Activated naive CD4-positive, alpha-beta T cell treated with anti-CD3 and anti-CD28 coated beads, Interleukin-2, amount 50 U/mL, for 24 hours (primary cell): ENCODE data around the gene VPS35L.

ENCODE experiments used
- H3K27ac Mint-ChIP-seq: one replicate; pipeline ENCODE4 v1.8.0; 2021; ENCODE audit warnings: mild to moderate bottlenecking, mixed read lengths
- H3K27me3 Mint-ChIP-seq: one replicate; pipeline ENCODE4 v1.8.0; 2021; ENCODE audit warnings: mixed read lengths
- H3K36me3 Mint-ChIP-seq: one replicate; pipeline ENCODE4 v1.8.0; 2021; ENCODE audit warnings: mixed read lengths
- H3K4me1 Mint-ChIP-seq: one replicate; pipeline ENCODE4 v1.8.0; 2021; ENCODE audit warnings: mixed read lengths
- H3K4me3 Mint-ChIP-seq: one replicate; pipeline ENCODE4 v1.8.0; 2021; ENCODE audit warnings: mild to moderate bottlenecking, mixed read lengths
- H3K9me3 Mint-ChIP-seq: one replicate; pipeline ENCODE4 v1.8.0; 2021; ENCODE audit warnings: mixed read lengths

The VPS35L gene

DNA sequence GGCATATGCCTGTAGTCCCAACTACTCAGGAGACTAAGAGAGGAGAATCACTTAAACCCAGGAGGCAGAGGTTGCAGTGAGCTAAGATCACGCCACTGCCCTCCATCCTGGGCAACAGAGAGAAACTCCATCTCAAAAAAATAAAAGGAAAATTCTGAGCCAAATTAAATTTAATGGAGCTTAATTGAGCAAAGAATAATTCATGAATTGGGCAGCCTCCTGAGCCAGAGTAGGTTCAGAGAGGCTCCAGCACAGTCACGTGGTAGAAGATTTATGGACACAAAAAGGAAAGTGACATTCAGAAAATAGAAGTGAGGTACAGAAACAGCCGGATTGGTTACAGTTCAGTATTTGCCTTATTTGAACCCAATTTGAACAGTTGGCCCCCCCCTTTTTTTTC lies 10.9 kb downstream of the VPS35L start:
- Mint-ChIP-seq H3K4me3 (no peak overlapping the region), H3K36me3 (peaks cover 5% of the 10 kb centered on the region), H3K4me1 (peaks cover 6% of the 10 kb centered on the region), H3K9me3 (no peaks in the 10 kb centered on the region), H3K27ac (no peak overlapping the region), H3K27me3 (no peaks in the 10 kb centered on the region)

DNA sequence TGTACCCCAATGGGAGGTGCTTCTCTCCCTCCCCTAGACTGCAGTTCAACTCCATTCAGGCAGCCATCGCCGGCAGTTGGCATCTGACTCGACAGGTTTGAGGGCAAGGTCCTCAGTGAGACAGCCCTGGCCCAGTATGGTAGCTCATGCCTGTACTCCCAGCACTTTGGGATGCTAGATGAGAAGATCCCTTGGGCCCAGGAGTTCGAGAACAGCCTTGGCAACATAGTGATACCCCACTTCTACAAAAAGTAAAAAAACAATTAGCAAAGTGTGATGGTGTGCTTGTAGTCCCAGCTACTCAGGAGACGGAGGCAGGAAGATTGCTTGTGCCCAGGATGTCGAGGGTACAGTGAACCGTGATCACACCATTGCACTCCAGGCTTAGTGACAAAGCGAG lies 12.1 kb downstream of the VPS35L start:
- H3K4me3 Mint-ChIP-seq, result no peak overlapping the region
- H3K4me1 Mint-ChIP-seq, result no peaks in the 10 kb centered on the region
- no peaks in the 10 kb centered on the region for H3K27me3 Mint-ChIP-seq
- no peaks in the 10 kb centered on the region for H3K9me3 Mint-ChIP-seq
- H3K27ac Mint-ChIP-seq, result no peak overlapping the region
- peaks cover 5% of the 10 kb centered on the region for H3K36me3 Mint-ChIP-seq

DNA sequence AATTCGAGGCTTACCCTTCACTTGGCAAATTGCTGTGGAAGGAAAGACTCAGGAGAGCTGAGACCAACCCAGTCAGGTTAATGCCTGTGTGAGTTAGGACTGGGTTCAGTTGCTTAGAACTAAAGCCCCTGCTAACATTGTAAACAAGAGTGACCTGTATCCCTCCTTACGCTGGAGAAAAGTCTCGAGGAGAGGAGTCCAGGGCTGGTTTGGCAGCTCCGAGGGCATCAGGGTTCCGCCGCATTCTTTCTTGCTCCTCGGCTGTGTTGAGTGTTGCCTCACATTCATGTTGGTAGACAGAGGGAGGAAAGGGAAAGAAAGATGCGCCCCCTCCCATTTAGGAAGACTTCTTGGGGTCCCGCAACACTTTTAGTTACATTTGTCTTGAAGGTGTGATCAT lies 18.5 kb downstream of the VPS35L start:
- Mint-ChIP-seq H3K9me3 (no peaks in the 10 kb centered on the region), H3K27ac (no peak overlapping the region), H3K36me3 (peaks cover 16% of the 10 kb centered on the region), H3K27me3 (no peaks in the 10 kb centered on the region), H3K4me1 (no peaks in the 10 kb centered on the region), H3K4me3 (no peak overlapping the region)

DNA sequence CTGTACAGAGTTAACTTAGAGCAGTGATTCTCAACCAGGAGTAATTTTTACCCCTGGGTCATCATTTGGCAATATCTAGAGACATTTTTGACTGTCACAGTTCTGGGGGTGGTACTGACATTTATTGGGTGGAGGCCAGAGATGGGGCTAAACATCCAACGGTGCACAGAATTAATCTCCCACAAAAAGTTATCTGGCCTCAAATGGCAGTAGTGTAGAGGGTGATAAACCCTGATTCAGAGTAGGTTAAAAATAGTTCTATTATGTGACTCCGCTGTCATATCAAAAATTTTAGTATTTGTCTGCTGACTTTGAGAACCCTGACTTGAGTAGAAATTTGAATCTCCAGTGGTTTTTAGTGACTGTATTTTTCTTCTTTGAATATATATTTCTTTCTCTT lies 19.1 kb downstream of the VPS35L start:
- H3K9me3 Mint-ChIP-seq, result no peaks in the 10 kb centered on the region

DNA sequence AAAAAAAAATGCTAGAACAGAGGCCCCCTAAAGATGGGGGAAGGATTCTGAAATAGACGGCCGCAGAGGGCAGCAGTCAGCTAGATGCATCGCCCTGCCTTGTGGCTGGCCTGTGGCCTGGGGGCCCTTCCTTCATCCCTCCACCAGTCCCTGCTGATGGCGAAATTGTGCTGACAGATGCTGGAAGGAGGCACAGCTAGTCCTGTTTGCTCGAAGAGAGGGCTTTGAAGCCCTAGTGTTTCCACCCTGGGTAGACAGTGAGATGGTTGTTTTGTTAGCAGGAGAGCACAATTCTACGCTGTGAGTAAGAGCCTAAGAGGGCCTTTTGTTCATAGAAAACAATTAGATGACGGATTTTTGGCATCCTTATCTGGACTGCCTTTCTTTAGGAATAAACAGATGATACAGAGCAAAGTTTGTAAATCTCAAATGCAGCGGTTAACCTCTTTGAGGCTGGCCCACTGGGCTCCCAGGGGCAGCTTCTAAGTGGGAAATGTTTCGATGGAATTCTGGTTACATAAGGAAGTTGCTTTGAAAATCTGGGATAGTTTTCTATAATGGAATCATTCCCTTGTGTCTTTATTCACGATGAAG lies 23.0 kb downstream of the VPS35L start:
- peaks cover 37% of the 10 kb centered on the region for H3K36me3 Mint-ChIP-seq
- H3K4me3 Mint-ChIP-seq, result no peak overlapping the region
- H3K27me3 Mint-ChIP-seq, result no peaks in the 10 kb centered on the region
- H3K4me1 Mint-ChIP-seq, result no peaks in the 10 kb centered on the region
- no peak overlapping the region for H3K27ac Mint-ChIP-seq
- no peaks in the 10 kb centered on the region for H3K9me3 Mint-ChIP-seq

More for the DNA sequence above, 19.1 kb downstream of the VPS35L start:
- Mint-ChIP-seq H3K27me3 (no peaks in the 10 kb centered on the region), H3K36me3 (peaks cover 18% of the 10 kb centered on the region), H3K4me1 (no peaks in the 10 kb centered on the region), H3K27ac (no peak overlapping the region), H3K4me3 (no peak overlapping the region)

DNA sequence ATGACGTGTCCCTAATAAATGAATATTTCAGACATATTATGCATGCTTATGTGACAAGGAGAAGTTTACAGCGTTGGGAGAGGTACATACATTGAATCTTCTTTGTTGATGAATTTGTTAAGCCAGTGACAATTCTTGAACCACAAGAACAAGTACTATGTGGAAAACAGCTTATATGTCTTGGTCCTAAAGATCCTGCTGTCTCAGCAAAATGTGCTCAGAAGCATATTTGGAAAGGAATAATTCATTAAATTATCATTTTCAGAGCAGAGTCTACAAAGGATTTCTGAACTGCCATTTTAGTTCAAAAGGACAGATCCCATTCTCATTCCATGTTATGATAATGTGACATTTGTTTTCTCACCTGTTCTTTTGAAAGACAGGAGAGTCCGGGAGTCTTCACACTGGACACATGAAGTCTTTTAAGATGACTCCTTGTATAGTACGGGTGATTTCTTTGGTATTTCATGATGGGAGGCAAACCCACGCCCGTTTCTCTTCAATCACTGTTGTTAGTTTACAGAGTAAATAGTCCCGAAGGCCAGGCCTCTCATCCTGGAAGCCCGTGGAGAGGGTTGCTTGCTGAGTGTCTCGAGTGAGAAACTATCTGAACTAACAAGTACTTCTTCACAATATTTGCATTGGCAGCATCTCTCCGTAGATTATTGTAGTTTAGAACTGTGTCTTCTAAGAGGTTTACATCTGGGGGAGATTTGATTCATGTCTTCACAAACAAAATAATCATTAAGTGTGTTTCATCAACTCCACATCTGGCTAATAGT lies 26.7 kb downstream of the VPS35L start:
- Mint-ChIP-seq H3K27me3 (no peaks in the 10 kb centered on the region), H3K36me3 (peaks cover 40% of the 10 kb centered on the region), H3K9me3 (no peaks in the 10 kb centered on the region), H3K4me3 (no peak overlapping the region), H3K4me1 (peaks cover 10% of the 10 kb centered on the region), H3K27ac (no peak overlapping the region)

DNA sequence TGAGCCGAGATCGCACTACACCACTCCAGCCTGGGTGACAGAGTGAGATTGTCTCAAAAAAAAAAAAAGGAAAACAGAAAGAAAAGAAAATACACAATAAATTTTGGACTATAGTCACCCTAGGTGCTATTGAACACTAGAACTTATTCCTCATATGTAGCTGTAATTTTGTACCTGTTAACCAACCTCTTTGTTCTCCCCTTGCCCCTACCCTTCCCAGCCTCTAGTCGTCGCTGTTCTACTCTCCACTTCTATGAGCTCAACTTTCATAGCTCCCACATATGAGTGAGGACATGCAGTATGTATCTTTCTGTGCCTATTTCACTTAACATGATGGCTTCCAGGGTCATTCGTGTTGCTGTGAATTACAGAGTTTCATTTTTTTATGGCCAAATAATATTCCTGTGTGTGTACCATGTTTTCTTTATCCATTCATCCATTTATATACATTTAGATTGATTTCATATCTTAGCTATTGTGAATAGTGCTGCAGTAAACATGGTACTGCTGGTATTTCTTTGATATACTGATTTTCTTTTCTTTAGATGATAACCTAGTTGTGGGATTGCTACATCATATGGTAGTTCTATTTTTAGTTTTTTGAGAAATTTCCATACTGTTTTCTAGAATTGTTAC lies 28.3 kb downstream of the VPS35L start:
- Mint-ChIP-seq H3K9me3 (no peaks in the 10 kb centered on the region), H3K36me3 (peaks cover 40% of the 10 kb centered on the region), H3K27ac (no peak overlapping the region), H3K4me3 (no peak overlapping the region), H3K27me3 (no peaks in the 10 kb centered on the region), H3K4me1 (peaks cover 10% of the 10 kb centered on the region)

DNA sequence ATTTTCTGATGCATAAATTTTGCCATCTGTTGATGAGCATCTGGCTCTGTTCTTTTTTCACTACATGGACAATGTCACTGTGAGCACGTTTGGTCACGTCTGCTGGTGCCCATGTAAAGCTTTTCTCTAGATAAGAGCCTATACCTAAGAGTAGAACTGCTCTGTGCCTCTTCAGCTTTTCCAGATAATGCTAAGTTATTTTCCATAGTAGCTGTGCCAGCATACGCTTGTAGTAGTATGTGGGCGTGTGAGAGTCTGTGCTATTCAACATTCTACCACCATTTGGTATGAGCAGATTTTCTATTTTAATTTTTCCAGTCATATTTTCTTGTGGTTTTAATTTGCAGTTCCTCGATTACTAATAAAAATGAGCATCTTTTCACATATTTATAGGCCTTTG lies 33.2 kb downstream of the VPS35L start:
- H3K4me3 Mint-ChIP-seq, result no peak overlapping the region
- no peak overlapping the region for H3K27ac Mint-ChIP-seq
- peaks cover 15% of the 10 kb centered on the region for H3K4me1 Mint-ChIP-seq
- peaks cover 17% of the 10 kb centered on the region for H3K36me3 Mint-ChIP-seq
- no peaks in the 10 kb centered on the region for H3K27me3 Mint-ChIP-seq
- no peaks in the 10 kb centered on the region for H3K9me3 Mint-ChIP-seq

DNA sequence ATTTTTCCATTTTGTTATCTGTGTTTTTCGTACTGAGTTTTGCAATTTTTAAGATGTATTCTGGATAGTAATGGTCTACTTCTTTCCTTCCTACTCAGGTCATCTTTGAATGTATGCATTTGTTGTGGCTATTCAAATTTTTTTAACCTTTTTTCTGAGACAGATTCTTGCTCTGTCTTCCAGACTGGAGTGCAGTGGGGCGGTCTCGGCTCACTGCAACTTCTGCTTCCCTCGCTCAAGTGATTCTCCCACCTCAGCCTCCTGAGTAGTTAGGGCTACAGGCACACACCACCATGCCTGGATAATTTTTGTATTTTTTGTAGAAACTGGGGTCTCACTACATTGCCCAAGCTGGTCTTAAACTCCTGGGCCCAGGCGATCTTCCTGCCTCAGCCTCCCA lies 33.6 kb downstream of the VPS35L start:
- H3K4me1 Mint-ChIP-seq, result peaks cover 10% of the 10 kb centered on the region
- H3K9me3 Mint-ChIP-seq, result no peaks in the 10 kb centered on the region
- H3K27me3 Mint-ChIP-seq, result no peaks in the 10 kb centered on the region
- no peak overlapping the region for H3K4me3 Mint-ChIP-seq
- no peak overlapping the region for H3K27ac Mint-ChIP-seq
- H3K36me3 Mint-ChIP-seq, result peaks cover 15% of the 10 kb centered on the region

DNA sequence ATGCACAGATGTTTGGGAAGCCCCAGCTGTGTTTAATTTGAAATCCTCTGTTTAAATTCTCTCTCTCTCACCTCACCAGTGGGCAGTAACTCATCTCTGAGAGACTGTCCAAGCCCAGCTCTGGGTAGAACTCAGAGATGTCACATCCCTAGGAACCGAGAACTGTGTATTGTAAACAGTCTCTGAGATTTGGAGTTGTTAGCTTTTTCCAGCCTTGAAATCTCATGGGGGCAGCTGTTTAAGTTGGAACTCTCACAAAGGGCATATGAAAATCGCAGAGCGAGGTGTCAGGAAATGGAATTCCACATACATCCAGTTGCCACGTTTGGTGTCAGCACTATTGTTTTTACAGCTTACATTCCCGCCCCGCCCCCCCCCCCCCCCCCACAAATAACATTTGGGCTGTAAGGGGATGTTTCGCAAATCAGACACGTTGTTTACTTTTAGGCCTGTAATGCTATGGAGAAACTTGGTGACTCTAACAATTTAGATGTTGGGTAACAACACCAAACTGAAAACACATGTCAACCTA lies 34.3 kb downstream of the VPS35L start:
- Mint-ChIP-seq H3K36me3 (peaks cover 16% of the 10 kb centered on the region), H3K4me3 (no peak overlapping the region), H3K27ac (no peak overlapping the region), H3K4me1 (peaks cover 7% of the 10 kb centered on the region), H3K9me3 (no peaks in the 10 kb centered on the region), H3K27me3 (no peaks in the 10 kb centered on the region)

DNA sequence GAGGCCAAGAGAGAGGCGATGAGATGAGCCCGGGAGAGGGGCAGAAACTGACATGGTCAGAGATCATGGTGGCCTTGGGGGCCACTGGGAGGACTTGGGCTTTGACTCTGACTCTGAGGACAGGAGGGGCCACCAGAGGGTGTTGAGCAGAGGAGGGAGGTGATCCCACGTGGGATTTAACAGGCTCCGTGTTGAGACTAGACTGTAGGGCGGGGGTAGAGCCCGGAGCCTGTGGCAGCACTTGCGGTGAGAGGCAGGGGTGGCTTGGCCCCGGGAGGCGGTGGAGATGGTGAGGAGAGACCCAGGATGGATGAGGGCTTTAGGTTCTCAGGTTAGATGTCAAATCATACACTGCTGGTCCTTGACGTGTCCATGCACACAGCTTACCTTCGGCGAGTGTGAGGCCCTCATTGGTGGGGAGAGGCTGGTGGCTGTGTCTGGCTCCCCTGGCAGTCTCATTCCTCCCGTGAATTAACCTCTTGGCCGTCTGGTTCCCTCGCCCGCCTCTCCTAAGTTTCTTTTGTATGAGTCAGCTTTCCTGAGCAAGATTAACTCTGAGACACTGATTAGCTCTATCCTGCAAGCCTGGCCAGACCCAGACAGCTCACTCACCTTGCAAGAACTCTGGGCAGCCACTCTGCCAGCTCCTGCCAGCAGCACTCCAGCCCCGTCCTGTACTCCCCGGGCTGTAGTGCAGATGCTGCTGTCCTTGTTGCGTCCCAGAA lies 39.7 kb downstream of the VPS35L start:
- Mint-ChIP-seq H3K27ac (no peak overlapping the region), H3K27me3 (no peaks in the 10 kb centered on the region), H3K4me3 (no peak overlapping the region), H3K36me3 (peaks cover 4% of the 10 kb centered on the region), H3K9me3 (no peaks in the 10 kb centered on the region), H3K4me1 (no peaks in the 10 kb centered on the region)

DNA sequence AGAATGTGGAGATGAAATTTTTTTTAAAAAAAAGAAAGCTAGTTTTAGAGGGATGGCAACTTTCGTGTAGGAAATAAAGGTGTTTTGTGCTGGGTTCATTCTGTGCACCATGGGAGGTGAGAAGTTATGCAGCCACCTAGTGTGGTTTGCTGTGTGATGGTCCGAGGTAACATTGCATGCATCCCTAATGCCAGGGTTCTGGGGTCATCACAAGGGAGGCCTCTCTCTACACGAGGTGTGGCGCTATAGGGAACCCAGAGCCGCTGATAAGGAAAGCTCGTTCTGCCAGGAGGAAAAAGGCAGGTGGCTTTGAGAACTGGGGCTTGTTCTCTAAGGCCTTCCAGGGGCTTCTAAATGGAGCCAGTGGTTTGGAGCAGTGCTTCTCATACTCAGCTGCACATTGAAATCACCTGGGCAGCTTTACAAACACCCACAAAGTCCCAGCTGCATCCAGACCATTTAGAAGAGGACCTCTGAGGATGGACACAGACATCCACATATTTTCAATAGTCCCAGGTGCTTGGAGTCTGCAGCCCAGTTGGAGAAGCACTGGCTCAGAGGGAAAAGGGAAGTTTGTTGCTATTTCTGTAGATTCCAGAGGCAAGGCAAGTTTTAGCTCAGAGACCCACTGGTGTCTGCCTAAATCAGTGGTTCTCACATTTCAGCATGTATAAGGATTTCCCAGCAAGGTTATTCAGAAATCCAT lies 43.5 kb downstream of the VPS35L start:
- H3K36me3 Mint-ChIP-seq, result peaks cover 3% of the 10 kb centered on the region
- no peak overlapping the region for H3K4me3 Mint-ChIP-seq
- H3K27ac Mint-ChIP-seq, result no peak overlapping the region
- H3K27me3 Mint-ChIP-seq, result no peaks in the 10 kb centered on the region
- H3K9me3 Mint-ChIP-seq, result no peaks in the 10 kb centered on the region
- H3K4me1 Mint-ChIP-seq, result no peaks in the 10 kb centered on the region

DNA sequence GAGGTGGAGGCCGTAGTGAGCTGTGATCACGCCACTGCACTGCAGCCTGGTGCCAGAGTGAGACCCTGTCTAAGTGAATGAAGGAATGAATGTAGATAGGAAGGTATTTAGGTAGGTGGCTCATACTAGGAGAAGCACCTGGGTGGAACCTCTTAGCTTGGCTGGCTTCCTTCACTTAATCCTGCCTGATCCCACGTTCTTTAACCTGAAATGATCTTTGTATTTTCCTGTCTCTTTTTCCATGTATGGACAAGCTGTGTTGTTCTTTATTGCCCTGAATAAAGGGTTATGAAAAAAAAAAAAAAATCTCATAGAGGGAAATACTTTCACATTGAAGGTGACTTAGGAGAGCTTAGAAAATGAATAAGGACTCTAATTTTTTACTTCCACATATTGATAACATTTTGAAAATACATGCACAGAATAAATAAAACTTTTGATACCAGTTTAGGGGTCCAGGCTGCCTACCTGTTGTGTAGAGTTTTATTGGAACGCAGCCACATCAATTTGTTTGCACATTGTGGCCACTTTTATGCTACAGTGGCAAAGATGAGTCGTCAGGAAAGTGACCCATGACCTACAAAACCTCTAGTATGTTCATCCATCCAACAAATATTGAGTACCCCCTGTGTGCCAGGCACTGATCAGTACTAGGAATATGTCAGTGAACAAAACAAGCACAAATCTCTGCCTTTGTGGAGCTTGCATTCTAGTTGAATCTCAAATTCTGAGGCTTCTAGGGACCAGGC lies 44.6 kb downstream of the VPS35L start:
- no peak overlapping the region for H3K27ac Mint-ChIP-seq
- H3K4me3 Mint-ChIP-seq, result no peak overlapping the region
- peaks cover 4% of the 10 kb centered on the region for H3K36me3 Mint-ChIP-seq
- no peaks in the 10 kb centered on the region for H3K27me3 Mint-ChIP-seq
- no peaks in the 10 kb centered on the region for H3K9me3 Mint-ChIP-seq
- H3K4me1 Mint-ChIP-seq, result no peaks in the 10 kb centered on the region

DNA sequence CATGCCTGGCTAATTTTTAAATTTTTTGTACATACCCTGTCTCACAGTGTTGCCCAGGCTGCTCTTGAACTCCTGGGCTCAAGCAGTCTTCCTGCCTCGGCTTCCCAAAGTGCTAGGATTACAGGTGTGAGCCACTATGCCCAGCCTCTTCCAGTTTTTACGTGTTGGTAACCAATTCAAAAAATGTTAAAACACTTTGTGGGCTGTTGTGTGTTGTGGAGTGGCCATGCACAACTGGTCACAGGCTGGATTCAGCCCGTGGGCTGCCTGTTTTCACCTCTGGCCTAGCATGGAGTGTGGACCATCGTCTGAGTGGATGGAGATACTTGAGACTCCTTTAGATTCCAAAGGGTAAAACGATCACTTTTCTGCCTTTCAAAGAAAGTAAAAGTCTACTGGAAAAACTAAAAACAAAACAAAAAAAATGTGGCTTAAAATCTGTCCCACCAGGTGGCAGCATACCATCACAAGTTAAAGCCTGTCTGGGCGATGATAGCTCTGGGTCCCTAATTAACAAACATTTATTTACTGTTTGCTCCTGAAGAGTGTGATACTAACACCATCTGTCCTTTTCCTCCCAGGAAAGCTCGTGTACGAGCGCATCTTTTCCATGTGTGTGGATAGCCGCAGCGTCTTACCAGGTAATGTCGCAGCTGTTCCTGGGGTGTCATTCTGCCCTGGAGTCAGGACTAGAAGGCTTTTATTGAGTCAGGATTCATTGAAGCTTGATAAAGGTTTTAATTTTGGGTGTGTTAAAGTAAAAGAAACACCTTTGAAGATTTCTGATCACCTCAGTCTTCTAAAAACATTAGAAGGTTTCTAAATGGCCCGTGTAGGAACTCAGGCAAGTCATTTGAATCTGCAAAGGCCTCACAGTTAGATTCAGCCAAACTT lies 45.8 kb downstream of the VPS35L start:
- H3K36me3 Mint-ChIP-seq, result peaks cover 14% of the 10 kb centered on the region
- H3K27me3 Mint-ChIP-seq, result no peaks in the 10 kb centered on the region
- H3K4me1 Mint-ChIP-seq, result no peaks in the 10 kb centered on the region
- no peak overlapping the region for H3K4me3 Mint-ChIP-seq
- no peaks in the 10 kb centered on the region for H3K9me3 Mint-ChIP-seq
- no peak overlapping the region for H3K27ac Mint-ChIP-seq
